ENCODE results near the gene IFNA6. TPM values are rescaled to one million over a fixed set of nuclear protein-coding genes. Genes with fewer than 3 reads are reported as not detected.
"Not testable (repeated sequence)": the region's sequence is repeated elsewhere in the genome, so short reads cannot be mapped to it uniquely, and the experiment has no call there.

The IFNA6 gene
- total RNA-seq, 4 donors from 2014 or later, result not detected

DNA sequence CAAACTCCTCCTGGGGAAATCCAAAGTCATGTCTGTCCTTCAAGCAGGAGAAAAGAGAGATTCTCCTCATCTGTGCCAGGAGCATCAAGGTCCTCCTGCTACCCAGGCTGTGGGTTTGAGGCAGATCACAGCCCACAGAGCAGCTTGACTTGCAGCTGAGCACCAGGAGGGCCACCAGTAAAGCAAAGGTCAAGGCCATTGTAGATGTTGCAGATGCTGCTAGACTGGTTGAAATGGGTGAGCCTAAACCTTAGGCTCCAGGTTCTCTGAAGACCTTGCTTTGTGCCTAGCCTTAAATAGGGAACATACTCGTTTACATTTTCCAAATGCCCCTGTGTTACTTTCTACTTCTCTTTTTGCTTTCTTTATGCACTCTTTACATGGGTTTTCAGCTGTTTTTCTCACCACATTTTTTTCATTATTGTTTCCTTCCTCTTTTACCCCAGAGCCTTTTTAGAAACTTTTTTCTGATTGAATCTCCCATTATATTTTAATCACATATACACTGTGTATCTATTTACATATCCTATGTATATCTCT lies 34.5 kb upstream of the IFNA6 start, which contains the start of gene IFNA2:
TSS of gene IFNA2 (minus strand) at position 268 of the 540 bp plus-strand sequence. CDS start at position 199, 69 bp downstream.
- TF ChIP-seq POLR2A (IDR thresholded peaks at IDR 0.05) (no peak), CTCF (IDR thresholded peaks at IDR 0.05) (no peak), POLR2AphosphoS5 (IDR thresholded peaks at IDR 0.05) (no peak), EP300 (IDR thresholded peaks at IDR 0.05) (no peak)
- peaks cover 38% of the 10 kb centered on the region for H3K27me3 ChIP-seq

GRCh38 chr9:21383627-21384026 lies 32.9 kb upstream of the IFNA6 start:
- no peaks in the 10 kb centered on the region for H3K4me1 ChIP-seq
- no peak for DNase-seq (ENCODE audit: low spot score in 2 of 2)
- no peak overlapping the region for H3K4me3 ChIP-seq
- H3K36me3 ChIP-seq, result no peaks in the 10 kb centered on the region
- TF ChIP-seq CTCF (IDR thresholded peaks at IDR 0.05) (no peak), EP300 (IDR thresholded peaks at IDR 0.05) (no peak), POLR2AphosphoS5 (IDR thresholded peaks at IDR 0.05) (no peak), POLR2A (IDR thresholded peaks at IDR 0.05) (no peak)
- WGBS, result 76% methylated on average over 4 of the region's 4 CpGs
- peaks cover 33% of the 10 kb centered on the region for H3K27me3 ChIP-seq
- no peak overlapping the region for H3K27ac ChIP-seq
- H3K9me3 ChIP-seq, result no peaks in the 10 kb centered on the region

More for the DNA sequence above, 34.5 kb upstream of the IFNA6 start, which contains the start of gene IFNA2:
- Histone ChIP-seq H3K27ac (no peak within 1 kb of the TSS), H3K4me3 (no peak within 1 kb of the TSS), H3K36me3 (no peaks in the 10 kb centered on the region), H3K9me3 (no peaks in the 10 kb centered on the region), H3K4me1 (no peaks in the 10 kb centered on the region)
- 62% methylated on average over 1 of the region's 1 CpG for WGBS
- no peak for DNase-seq (ENCODE audit: low spot score in 2 of 2)

DNA sequence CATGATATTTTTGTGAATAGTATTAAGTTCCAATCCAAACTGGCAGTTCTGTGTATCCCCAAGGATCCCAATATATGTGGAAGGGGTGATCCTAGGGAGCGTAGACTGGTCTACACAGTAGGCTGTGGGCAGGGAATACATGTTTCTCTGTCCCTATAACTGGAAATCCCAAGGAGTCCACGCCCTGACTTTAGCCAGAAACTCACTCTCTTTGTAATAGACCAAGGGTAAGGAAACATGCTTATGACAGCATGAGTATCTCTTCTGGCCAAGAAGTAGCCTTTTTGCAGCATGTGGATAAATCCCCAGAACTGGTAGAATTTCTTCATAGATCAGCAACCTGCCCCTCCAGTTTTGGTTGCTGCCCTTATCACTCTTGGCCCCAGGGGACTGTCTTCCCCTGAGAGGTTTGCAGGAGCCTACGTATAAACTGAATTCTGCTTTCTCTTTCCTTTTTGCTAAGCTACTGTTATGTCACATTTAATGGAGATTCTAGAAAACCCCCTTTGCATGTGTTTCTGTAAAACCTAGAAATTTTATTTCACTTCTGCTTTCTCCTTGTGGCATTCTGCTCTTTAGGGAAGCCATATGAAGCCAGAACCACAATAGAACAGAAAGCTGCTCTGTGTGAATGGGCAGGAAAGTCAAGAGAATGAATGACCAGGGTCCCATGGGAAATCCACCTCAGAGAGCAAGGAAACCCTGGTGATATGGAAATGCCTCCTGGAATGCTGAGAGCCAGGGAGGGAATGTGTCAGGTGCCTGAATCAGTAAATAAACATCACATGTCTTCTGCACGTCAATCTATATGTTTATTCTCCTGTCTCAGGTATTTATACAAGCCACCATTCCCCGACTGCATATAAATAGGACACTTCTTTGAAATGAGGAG lies 31.0 kb upstream of the IFNA6 start:
- Histone ChIP-seq H3K36me3 (no peaks in the 10 kb centered on the region), H3K27ac (no peak overlapping the region), H3K27me3 (peaks cover 20% of the 10 kb centered on the region), H3K4me1 (no peaks in the 10 kb centered on the region), H3K4me3 (no peak overlapping the region), H3K9me3 (no peaks in the 10 kb centered on the region)
- DNase-seq (ENCODE audit: low spot score in 2 of 2), result no peak
- WGBS, result 50% methylated on average over 5 of the region's 5 CpGs
- no peak for TF ChIP-seq POLR2A (IDR thresholded peaks at IDR 0.05)

DNA sequence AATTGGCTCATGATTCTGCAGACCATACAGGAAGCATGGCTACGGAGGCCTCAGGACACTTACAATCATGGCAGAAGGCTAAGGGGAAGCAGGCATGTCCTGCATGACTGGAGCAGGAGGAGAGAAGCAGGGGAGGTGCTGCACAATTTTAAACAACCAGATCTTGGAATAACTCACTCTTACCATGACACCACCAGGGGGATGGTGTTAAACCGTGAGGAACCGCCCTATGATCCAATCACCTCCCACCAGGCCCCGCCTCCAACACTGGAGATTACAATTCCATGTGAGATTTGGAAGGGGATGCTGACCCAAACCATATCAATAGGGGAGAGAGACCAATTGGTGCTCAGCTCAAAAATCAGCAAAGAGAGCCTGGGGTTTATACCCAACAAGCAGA lies 20.8 kb upstream of the IFNA6 start:
- not testable (repeated sequence) for DNase-seq (ENCODE audit: low spot score in 2 of 2); H3K9me3 ChIP-seq; H3K36me3 ChIP-seq; H3K4me1 ChIP-seq; H3K27me3 ChIP-seq; H3K4me3 ChIP-seq; H3K27ac ChIP-seq
- 83% methylated on average over 4 of the region's 4 CpGs for WGBS

- DNase-seq (ENCODE audit: low spot score in 2 of 2), result no peak
- WGBS, result 80% methylated on average over 3 of the region's 3 CpGs
- Histone ChIP-seq H3K36me3 (no peaks in the 10 kb centered on the region), H3K9me3 (no peaks in the 10 kb centered on the region), H3K4me3 (no peak within 1 kb of the TSS), H3K27me3 (peaks cover 4% of the 10 kb centered on the region), H3K27ac (no peak within 1 kb of the TSS), H3K4me1 (no peaks in the 10 kb centered on the region)
- TF ChIP-seq POLR2AphosphoS5 (IDR thresholded peaks at IDR 0.05), result no peak
- no peak for TF ChIP-seq CTCF (IDR thresholded peaks at IDR 0.05)
- no peak for TF ChIP-seq EP300 (IDR thresholded peaks at IDR 0.05)
Measured at GRCh38 chr9:21367957-21368356, 17.3 kb upstream of the IFNA6 start, which contains the start of gene IFNA13. Gene IFNA13 (minus strand): TSS chr9:21368057. CDS start chr9:21368010, 47 bp downstream.

DNA sequence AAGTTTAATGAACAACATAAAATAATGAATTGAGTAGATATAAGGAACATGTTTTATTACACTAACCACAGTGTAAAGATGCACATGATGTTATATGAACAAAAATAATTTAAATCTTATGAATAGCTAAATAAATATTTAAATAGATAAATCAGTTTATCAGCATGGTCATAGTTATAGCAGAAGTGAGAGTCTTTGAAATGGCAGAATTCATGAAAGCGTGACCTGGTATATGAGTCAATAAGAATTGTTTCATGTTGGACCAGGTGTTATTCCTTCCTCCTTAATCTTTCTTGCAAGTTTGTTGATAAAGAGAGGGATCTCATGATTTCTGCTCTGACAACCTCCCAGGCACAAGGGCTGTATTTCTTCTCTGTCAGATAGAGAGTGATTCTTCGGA lies 16.5 kb upstream of the IFNA6 start:
- 90% methylated on average over 1 of the region's 2 CpGs for WGBS

More for the DNA sequence above, 16.5 kb upstream of the IFNA6 start:
- H3K27ac ChIP-seq; DNase-seq (ENCODE audit: low spot score in 2 of 2); H3K36me3 ChIP-seq; H3K27me3 ChIP-seq; H3K9me3 ChIP-seq; H3K4me1 ChIP-seq; H3K4me3 ChIP-seq: not testable (repeated sequence)
